Liver (tissue), 9 donors: ENCODE data around the gene MSL3. TPM values are rescaled to one million over a fixed set of nuclear protein-coding genes. Genes with fewer than 3 reads are reported as not detected.

Experiments used
- DNase-seq: peaks from one replicate; pipeline ENCODE4 v3.0.0-alpha.2; 2017; ENCODE audit warnings: low spot score
- H3K27ac ChIP-seq, 2 donors: one replicate each; pipeline ENCODE4 v1.7.0; 2013; ENCODE audit warnings: inconsistent platforms in 2 of 2, low read length in 2 of 2, control low read depth in 1 of 2, low read depth in 1 of 2, mild to moderate bottlenecking in 1 of 2
- H3K27me3 ChIP-seq, 4 donors: one replicate each; pipeline versions ENCODE4 v1.6.1 to v1.7.0; 2013; ENCODE audit warnings: low read length in 3 of 4, inconsistent platforms in 1 of 4, mild to moderate bottlenecking in 1 of 4, moderate library complexity in 1 of 4; ENCODE audit not compliant: control insufficient read depth in 4 of 4, insufficient read depth in 4 of 4
- H3K36me3 ChIP-seq, 4 donors: one replicate each; pipeline versions ENCODE4 v1.6.1 to v1.7.0; 2013; ENCODE audit warnings: low read length in 3 of 4, mild to moderate bottlenecking in 3 of 4, low read depth in 1 of 4, moderate library complexity in 1 of 4; ENCODE audit not compliant: control insufficient read depth in 4 of 4, insufficient read depth in 3 of 4
- H3K4me1 ChIP-seq, 4 donors: one replicate each; pipeline versions ENCODE4 v1.6.1 to v1.7.0; 2013; ENCODE audit warnings: low read length in 3 of 4, mild to moderate bottlenecking in 3 of 4, moderate library complexity in 1 of 4; ENCODE audit not compliant: control insufficient read depth in 4 of 4, insufficient read depth in 4 of 4
- H3K4me3 ChIP-seq, 3 donors: one replicate each; pipeline versions ENCODE4 v1.6.1 to v1.7.0; 2013; ENCODE audit warnings: low read length in 3 of 3, control low read depth in 1 of 3, low read depth in 1 of 3, mild to moderate bottlenecking in 1 of 3
- H3K9ac ChIP-seq, 2 donors: one replicate each; pipeline ENCODE4 v1.7.0; 2013; ENCODE audit warnings: low read length in 2 of 2, mild to moderate bottlenecking in 2 of 2, moderate library complexity in 2 of 2, control low read depth in 1 of 2, low read depth in 1 of 2
- H3K9me3 ChIP-seq, 4 donors: one replicate each; pipeline versions ENCODE4 v1.6.1 to v1.7.0; 2013; ENCODE audit warnings: low read length in 3 of 4; ENCODE audit not compliant: control insufficient read depth in 4 of 4
- ATF3 ChIP-seq: IDR thresholded peaks from 2 replicates; pipeline ENCODE4 v1.6.1; 2016; ENCODE audit warnings: antibody characterized with exemption
- CTCF ChIP-seq: fragments of 150-350 bp; IDR thresholded peaks from 2 replicates; pipeline ENCODE4 v1.5.1; 2017; ENCODE audit warnings: improper control_type of control experiment, low read depth, low read length; ENCODE audit not compliant: missing input control
- EGR1 ChIP-seq, 2 donors: IDR thresholded peaks; 2 replicates each; pipeline ENCODE4 v1.6.1; 2016 to 2018; ENCODE audit warnings: antibody characterized with exemption in 2 of 2, low read depth in 2 of 2
- FOXA1 ChIP-seq: IDR thresholded peaks from 2 replicates; pipeline ENCODE4 v1.6.1; 2016; ENCODE audit warnings: antibody characterized with exemption
- FOXA2 ChIP-seq: IDR thresholded peaks from 2 replicates; pipeline ENCODE4 v1.6.1; 2016; ENCODE audit warnings: antibody characterized with exemption
- GABPA ChIP-seq, 2 donors: IDR thresholded peaks in 1 of 2; conservative IDR thresholded peaks in 1 of 2; 2 replicates each; pipeline ENCODE4 v1.6.1; 2016; ENCODE audit warnings: antibody characterized with exemption in 2 of 2, mild to moderate bottlenecking in 1 of 2, moderate library complexity in 1 of 2
- HNF4A ChIP-seq, 2 donors: conservative IDR thresholded peaks; 2 replicates each; pipeline ENCODE4 v1.6.1; 2016; ENCODE audit warnings: antibody characterized with exemption in 2 of 2, mild to moderate bottlenecking in 2 of 2
- HNF4G ChIP-seq: IDR thresholded peaks from 2 replicates; pipeline ENCODE4 v1.6.1; 2016; ENCODE audit warnings: antibody characterized with exemption
- JUND ChIP-seq, 2 donors: IDR thresholded peaks; 2 replicates each; pipeline ENCODE4 v1.6.1; 2016; ENCODE audit warnings: antibody characterized with exemption in 2 of 2
- MAX ChIP-seq: IDR thresholded peaks from 2 replicates; pipeline ENCODE4 v1.6.1; 2016; ENCODE audit warnings: antibody characterized with exemption
- NR2F2 ChIP-seq: IDR thresholded peaks from 2 replicates; pipeline ENCODE4 v1.6.1; 2016; ENCODE audit warnings: antibody characterized with exemption
- RAD21 ChIP-seq, 2 donors: IDR thresholded peaks; 2 replicates each; pipeline ENCODE4 v1.6.1; 2016; ENCODE audit warnings: antibody characterized with exemption in 2 of 2, mild to moderate bottlenecking in 2 of 2
- REST ChIP-seq: IDR thresholded peaks from 2 replicates; pipeline ENCODE4 v1.6.1; 2016; ENCODE audit warnings: antibody characterized with exemption, mild to moderate bottlenecking
- RXRA ChIP-seq, 2 donors: IDR thresholded peaks; 2 replicates each; pipeline ENCODE4 v1.6.1; 2017 to 2018; ENCODE audit warnings: antibody characterized with exemption in 2 of 2, mild to moderate bottlenecking in 1 of 2
- SP1 ChIP-seq: IDR thresholded peaks from 2 replicates; pipeline ENCODE4 v1.6.1; 2018; ENCODE audit warnings: antibody characterized with exemption, mild to moderate bottlenecking
- TAF1 ChIP-seq: conservative IDR thresholded peaks from 2 replicates; pipeline ENCODE4 v1.6.1; 2016; ENCODE audit warnings: antibody characterized with exemption, mild to moderate bottlenecking
- YY1 ChIP-seq: IDR thresholded peaks from 2 replicates; pipeline ENCODE4 v1.6.1; 2016; ENCODE audit warnings: antibody characterized with exemption, mild to moderate bottlenecking
- ZBTB33 ChIP-seq: IDR thresholded peaks from 2 replicates; pipeline ENCODE4 v1.6.1; 2016; ENCODE audit warnings: antibody characterized with exemption
- WGBS: extraction: QIAGEN DNeasy Blood & Tissue Kit; methylation state at CpG from one replicate; pipeline ENCODE4 v1.1.7; 2013; 5-methylcytosine and 5-hydroxymethylcytosine counted together
- polyA plus RNA-seq, 2 donors: library from polyadenylated mRNA; stranded (reverse) in 1 of 2; unstranded in 1 of 2; fragments of 200-250 nt in 1 of 2; fragments of >200 nt in 1 of 2; fragmentation: Nextera tagmentation in 1 of 2; extraction: Ambion mirVana in 1 of 2; gene quantifications; one replicate each; pipeline versions ENCODE4 v1.2.1 to v1.2.3, GENCODE V29; 2013 to 2015
- total RNA-seq, 2 donors: library from RNA; depleted of rRNA; stranded (reverse); fragments of >200 nt; gene quantifications; one replicate each; pipeline ENCODE4 v1.2.3, GENCODE V29; 2014
- donor health status: healthy.
- donor health status: healthy.
- donor health status: healthy.
- donor health status: healthy.
- donor health status: healthy.

The MSL3 gene
- total and polyA plus RNA-seq, 4 donors, result 7.3 to 13.6 (median 8.9) TPM

- 100% methylated on average over 2 of the region's 2 CpGs for WGBS
- Histone ChIP-seq H3K27me3 (peaks cover 0 to 4% (median 0%) of the 10 kb centered on the region in 4 donors), H3K9ac (no peak overlapping the region), H3K4me3 (no peak overlapping the region), H3K4me1 (peaks cover 0 to 2% (median 0%) of the 10 kb centered on the region in 4 donors), H3K9me3 (no peaks in the 10 kb centered on the region), H3K27ac (no peak overlapping the region), H3K36me3 (no peaks in the 10 kb centered on the region)
- TF ChIP-seq FOXA1 (no peak), CTCF (no peak), FOXA2 (no peak), RAD21 (IDR thresholded peaks at IDR 0.05) (no peak), EGR1 (IDR thresholded peaks at IDR 0.05; ENCODE audit: low read depth in 2 of 2) (no peak), ATF3 (no peak), NR2F2 (no peak), MAX (no peak), HNF4G (no peak), ZBTB33 (no peak)
- DNase-seq, result no peak
Measured at GRCh38 chrX:11753668-11754067, 4.4 kb upstream of the MSL3 start.

- no peaks in the 10 kb centered on the region for H3K36me3 ChIP-seq
- WGBS, result 94% methylated on average over 18 of the region's 18 CpGs
- no peak overlapping the region for H3K27ac ChIP-seq
- no peak overlapping the region for H3K9ac ChIP-seq
- no peaks in the 10 kb centered on the region for H3K9me3 ChIP-seq
- H3K4me1 ChIP-seq, result peaks cover 0 to 8% (median 5%) of the 10 kb centered on the region in 4 donors
- DNase-seq, result no peak
- H3K27me3 ChIP-seq, result peaks cover 0 to 4% (median 0%) of the 10 kb centered on the region in 4 donors
- no peak overlapping the region for H3K4me3 ChIP-seq
- TF ChIP-seq TAF1, result no peak
- TF ChIP-seq FOXA2, result no peak
- no peak for TF ChIP-seq RXRA (IDR thresholded peaks at IDR 0.05)
- TF ChIP-seq ATF3, result no peak
- TF ChIP-seq SP1, result no peak
- no peak for TF ChIP-seq GABPA (IDR thresholded peaks at IDR 0.05 in 1 of 2, conservative IDR thresholded peaks at IDR 0.05 in 1 of 2)
- TF ChIP-seq MAX, result no peak
- no peak for TF ChIP-seq FOXA1
- no peak for TF ChIP-seq HNF4G
- no peak for TF ChIP-seq CTCF
- no peak for TF ChIP-seq JUND (IDR thresholded peaks at IDR 0.05)
- TF ChIP-seq ZBTB33, result no peak
- TF ChIP-seq REST, result no peak
- no peak for TF ChIP-seq YY1
- TF ChIP-seq HNF4A (conservative IDR thresholded peaks at IDR 0.05), result no peak
- no peak for TF ChIP-seq EGR1 (IDR thresholded peaks at IDR 0.05; ENCODE audit: low read depth in 2 of 2)
Measured at GRCh38 chrX:11754958-11755645, 2.9 kb upstream of the MSL3 start.
